Activated CD8-positive, alpha-beta memory T cell treated with anti-CD3 and anti-CD28 coated beads, Interleukin-2, amount 50 U/mL, for 24 hours (primary cell): Measurements from ENCODE around the gene C1QTNF8.

Experiments
- DNase-seq: peaks from one replicate; pipeline ENCODE4 v3.0.0-alpha.2; 2020; ENCODE audit errors: extremely low read depth

C1QTNF8 gene

DNA sequence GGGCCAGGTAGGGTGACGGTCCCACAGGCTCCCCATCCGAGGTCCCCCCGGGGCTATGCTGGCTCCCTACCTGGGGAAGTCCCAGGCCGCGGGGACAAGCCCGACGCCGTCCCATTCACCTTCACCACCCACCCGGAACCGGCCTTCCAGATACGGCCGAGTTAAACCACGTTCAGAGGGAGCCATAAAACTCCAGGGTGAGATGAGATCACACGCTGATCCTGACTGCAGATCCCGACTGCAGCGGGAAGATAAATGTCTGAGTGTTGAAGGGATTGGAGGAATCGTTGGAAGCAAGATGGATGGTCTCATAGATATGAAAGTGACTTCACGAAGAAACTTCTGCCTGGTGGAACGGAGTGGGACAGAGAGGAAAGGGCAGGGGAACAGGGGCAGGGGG, 13.6 kb upstream of the C1QTNF8 start:
- DNase-seq: no peak

DNA sequence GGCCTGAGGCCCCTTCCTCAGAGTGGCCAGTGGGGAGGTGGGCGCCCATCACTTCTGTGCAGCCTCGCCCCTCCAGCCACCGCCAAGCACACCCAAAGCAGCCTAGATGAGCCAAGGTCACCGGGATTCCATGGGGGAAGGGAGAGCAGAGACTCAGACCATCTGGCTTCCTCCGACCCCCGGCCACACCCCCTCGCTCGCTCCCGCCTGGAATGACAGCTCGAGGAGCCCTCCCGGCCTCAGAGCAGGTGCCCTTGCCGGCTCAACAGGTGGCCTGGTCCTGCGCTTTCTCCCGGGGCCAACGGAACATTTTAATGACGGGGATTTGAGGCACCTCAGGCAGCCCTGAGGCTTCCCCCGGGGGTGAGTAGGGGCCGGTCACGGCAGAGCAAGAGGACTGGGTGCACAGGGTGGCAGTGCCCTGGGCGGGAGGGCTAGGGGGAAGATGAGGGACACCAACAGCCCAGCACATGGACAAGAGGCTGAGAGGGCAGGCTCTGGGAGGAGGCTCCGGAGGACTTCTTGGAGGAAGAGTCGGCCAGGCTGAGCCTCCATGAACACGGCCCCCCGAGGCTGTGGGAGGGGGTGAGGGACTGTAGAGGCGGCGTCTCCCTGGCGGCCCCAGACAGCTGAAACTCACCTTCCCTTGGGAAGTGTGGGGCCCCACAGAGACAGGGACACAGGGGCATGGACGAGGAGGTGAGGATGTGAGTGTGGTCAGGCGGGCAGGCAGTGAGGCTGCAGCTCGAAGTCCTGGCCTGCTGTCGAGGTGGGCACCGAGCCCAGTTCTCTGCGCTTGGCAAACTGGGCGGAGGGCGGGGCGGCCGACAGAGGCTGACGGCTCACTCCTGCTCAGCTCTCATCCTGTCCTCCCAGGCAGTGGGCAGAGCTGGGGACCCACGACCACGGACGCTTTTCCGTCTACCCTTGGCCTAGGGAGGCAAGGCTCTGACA, 12.5 kb upstream of the C1QTNF8 start:
- DNase-seq: no peak

DNA sequence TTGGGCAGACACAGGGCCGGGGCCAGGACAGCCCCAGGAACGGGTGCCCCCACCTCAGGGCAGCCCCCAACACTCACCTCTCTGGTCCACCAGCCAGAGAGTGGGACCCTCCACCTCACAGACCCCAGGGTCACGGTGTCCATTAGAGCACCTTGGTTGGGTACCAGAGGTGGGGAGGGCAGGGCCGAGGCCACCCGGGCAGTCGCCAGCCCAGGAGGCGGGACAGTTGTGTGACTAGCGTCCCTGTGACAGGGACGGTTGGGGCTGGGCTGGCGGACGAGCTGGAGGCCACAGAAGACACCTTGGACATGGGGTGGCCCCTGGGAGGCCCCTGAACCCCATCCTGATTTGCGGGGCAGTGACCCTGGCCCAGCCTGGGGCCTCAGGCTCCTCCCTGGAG, 11.7 kb upstream of the C1QTNF8 start:
- DNase-seq: no peak

DNA sequence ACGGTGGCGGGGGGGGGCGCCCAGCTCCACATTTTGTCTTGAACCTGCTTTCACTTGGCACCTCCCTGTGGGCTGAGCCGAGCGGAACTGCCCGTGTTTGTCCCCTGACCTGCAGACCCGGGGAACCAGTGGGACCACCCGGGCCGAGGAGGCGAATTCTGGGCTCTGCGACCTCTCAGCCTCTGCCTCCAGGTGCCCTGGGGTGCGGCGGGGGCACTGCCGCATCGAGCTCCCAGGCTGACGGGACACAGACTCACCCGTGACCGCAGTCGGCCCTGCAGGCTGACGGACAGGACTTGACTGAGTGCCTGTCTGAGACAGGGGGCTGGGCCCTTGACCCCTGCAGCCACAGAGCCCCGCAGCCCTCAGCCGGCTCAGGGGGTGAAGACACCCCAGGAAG, 11.1 kb upstream of the C1QTNF8 start:
- DNase-seq: no peak

DNA sequence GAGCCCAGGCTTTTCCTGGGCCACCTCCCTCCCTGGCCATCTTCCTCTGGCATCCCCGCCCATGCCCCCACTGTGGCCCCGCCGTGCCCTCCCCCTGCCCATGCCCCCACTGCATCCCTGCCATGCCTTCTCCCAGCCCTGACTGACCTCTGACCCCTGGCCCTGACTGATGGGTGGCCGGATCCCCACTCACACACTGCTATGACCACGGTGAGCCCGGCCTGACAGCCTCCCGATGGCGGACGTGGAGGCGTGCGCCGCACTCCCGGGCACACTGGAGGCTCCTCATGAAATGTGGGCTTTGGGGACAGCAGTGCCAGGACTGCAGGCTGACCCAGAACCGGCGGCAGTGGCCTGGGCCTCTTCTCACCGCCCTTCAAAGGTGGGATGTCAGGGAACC, 10.6 kb upstream of the C1QTNF8 start:
- no peak for DNase-seq

DNA sequence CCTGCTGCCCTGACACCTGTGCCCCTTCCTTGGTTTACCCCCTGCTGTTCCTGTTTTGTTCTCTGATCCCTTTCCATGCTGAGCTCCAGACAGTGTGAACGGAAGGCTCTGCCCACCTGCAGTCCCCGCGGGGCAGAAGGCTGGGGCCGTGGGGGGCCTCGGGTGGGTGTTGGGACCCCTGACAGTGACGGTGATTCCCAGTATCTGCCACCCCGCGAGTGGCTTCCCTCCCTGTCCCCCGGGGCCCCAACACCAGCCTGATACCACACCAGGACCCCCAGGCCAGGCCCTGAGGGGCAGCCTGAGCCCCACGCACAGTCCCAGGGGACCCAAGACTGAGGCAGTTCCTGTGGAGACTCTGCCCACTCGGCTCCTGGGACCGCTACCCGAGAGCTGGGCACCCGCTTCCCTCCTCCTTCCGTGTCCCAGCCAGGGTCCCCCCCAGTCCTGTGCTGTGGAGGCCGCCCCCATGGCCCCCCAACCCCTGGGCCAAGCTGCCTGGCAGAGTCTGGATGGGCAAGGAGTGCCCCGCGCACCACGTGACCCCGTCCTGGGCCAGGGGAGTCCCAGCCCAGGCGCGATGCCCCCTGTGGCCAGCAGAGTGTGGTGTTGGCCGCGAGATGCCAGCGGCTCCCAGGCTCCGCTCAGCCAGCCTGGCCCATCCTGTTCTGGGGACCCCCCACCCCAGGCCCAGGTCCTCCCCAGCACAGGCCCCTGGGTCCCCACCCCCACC, 10.0 kb upstream of the C1QTNF8 start:
- DNase-seq: peak; percentile 5

DNA sequence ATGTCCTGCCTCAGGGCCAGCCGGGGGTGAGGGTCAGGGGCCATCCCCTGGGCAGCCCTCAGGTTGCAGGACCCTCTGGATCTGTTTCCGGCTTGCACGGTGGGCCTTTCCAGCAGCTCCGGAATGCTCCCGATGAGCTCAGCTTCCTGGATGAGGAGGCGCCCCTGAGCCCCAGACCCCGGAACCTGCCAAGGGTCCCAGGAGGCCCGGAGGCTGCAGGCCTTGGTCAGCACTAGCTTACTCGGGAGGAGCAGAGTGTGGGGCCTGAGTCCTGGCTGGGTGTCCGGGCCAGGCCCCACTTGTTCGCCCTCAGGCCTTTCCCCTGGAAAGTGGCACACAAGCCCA, 7.6 kb upstream of the C1QTNF8 start:
- no peak for DNase-seq

DNA sequence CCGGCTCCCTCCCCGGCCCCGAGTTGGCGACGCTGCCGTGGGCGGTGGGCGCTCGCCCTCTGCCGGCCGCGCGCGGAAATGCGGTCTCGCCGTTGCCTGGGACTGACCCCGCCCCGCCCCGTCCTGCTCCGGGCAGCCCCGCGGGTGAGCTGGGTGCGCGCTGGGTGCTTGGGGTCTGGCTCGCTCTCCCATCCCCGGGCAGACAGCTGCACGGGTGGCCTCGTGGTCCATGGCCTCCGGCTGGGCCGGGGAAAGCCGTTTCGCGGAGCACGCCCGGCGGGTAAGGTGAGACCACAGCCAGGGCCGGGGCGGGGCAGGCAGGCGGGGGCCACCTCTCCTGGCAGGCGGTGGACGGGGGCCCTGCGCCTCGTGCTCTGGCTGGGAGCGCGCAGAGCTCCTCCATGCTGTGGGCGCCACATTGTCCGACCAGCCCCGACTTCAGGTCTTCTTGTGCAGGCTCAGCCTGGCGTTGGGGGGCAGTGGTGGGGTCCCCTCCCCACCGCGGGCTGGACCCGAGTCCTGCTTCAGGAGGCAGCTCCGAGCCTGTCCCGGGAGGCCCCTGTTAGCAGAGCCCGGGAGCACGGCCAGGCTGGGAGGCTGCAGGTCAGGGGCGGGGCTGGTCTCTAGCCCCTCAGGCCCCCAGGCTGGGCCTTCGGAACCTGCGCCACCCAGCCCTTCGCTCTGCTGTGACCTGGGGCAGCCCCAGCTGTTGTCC, 7.0 kb upstream of the C1QTNF8 start:
- DNase-seq: peak; percentile 8

DNA sequence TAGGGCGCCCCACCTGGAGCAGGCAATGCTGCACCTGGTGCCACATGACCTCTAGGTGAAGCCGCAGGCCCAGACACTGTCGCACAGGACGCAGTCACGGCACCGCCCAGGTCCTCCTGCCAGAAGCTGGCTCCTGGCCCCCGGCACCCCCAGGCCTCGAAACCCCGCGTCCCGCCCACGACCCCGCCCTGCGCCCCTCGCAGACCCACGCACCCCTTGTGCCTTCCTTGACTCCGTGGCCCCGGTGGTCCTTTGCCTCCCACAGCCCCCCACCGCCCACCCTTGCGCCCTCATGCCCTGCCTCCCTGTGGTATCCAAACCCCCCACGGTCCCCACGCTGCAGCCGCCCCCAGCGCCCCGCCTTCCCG, 6.3 kb upstream of the C1QTNF8 start:
- DNase-seq: no peak

DNA sequence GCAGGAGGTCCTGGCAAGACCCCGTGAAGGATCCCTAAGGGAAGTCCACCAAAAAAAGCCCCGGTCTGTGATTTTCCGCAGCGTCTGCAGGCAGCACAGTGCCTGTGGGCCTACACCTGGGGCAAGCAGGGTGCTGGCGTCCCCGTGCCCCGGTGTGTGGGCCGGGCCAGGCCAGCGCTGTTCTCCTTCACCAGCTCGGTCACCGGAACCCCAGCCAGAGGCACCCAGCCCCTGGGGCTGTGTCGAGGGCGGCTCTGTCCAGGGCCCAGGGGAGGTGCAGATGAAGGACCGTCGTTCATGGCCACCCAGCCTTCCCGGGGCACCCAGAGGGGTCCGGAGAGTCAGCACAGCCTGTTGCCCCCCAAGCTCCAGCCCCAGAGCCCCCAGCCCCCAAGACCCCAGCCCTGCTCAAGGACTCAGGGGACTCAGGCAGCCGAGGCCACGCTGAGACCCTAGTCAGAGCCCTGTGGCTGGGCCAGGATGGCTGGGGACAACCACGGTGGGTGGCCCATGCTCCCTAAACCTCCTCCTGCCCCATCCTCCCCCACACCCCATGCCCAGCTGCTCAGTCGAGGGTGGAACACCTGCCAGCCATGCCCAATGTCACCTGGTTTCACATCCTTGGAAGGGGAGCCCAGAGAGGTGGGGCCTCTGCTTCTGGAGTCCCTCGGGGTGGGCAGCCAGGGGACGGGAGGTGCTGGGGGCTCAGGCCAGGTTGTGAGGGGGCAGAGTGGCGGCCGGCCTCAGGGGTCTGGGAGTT, 5.7 kb upstream of the C1QTNF8 start:
- DNase-seq: no peak

DNA sequence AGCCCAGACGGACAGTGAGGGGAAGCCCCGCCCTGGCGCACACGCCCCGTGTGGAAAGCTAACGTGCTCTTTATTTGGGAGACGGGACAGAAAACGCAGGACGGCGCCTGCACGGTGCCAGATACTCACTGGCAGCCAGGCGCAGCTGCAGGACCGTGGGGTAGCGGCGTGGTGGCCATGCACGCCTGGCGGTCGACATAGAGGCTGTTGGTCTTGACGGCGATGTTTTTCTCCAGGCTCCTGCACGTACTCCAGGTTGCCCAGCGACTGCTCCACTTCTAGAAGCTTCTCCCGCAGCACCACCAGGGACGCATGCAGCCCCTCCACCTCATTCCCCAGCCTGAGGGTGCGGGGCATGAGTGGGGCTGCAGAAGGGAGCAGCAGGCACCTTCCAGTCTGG, 5.1 kb upstream of the C1QTNF8 start:
- no peak for DNase-seq

DNA sequence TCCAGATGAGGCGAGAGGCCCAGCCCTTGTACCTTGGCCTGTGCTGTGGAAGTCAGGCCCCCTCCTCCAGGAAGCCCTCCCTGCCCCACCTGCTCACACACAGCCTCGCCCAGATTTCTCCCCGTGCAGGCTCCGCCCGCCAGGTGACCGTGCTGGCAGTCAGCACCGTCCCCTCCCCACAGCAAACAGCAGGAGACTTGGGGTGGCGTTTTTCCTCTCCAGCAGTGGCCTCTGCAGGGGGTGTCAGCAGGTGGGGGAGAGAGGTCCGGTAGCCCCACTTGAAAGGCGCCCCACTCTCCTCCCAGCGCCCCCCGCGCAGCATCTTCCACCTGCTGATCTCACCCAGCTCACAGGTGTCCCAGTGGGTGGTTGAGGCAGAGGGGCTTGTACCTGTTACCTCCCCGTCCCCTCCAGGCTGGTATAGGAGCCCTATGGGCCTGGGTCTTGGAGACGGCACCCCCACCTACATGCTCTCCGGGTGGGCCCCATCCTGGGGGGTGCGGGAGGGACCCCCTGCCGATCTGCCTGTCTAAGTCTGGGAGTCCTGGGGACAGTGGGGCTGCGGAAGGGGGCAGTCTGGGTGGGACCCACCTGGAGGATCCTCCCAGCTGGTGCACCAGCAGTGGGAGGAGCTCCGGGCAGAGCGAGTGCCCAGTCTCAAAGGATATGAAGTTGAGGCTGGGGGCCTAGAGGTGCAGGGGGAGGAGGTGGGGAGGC, 4.2 kb upstream of the C1QTNF8 start:
- DNase-seq: no peak

DNA sequence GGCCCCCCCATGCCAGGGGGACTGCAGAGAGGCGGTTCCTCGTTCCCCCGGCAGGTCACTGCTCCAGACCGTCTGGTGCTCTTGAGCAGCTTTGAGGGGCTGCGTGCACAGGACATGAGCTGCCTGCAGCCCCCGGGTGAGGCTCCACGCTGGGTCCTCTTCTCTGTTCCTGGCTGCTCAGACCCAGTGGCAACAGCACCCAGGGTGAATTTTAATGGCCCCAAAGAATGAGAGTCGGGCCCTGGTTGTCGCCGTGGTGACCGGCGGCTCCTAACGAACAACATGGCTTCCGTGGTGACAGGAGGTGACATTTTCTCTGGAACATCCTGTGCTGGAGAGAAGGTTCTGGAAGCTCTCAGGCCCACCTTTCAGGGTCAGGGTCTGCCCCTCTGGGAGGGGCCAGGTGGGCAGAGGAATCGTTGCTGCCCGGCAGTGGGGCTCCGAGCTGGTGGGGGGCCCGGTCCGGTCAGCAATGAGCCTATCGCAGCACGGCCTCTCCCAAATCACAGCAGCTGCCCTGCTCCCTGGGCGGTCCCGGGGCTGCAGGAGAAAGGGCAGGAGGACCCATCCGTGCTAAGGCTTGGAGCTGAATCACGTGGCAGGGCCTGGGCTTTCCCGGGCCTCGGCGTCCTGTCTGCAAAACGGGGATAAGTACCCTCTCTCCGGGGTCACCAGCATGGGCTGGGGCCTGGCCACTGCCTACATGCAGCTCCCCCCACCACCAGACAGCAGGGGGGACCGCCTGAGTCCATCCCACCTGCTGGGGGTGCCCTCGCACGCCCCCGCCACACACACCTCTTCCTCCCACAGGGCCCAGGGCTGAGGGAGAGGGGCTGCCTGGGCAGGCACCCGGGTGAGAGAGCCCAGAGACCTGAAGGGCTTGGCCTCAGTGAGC, 3.4 kb upstream of the C1QTNF8 start:
- no peak for DNase-seq

DNA sequence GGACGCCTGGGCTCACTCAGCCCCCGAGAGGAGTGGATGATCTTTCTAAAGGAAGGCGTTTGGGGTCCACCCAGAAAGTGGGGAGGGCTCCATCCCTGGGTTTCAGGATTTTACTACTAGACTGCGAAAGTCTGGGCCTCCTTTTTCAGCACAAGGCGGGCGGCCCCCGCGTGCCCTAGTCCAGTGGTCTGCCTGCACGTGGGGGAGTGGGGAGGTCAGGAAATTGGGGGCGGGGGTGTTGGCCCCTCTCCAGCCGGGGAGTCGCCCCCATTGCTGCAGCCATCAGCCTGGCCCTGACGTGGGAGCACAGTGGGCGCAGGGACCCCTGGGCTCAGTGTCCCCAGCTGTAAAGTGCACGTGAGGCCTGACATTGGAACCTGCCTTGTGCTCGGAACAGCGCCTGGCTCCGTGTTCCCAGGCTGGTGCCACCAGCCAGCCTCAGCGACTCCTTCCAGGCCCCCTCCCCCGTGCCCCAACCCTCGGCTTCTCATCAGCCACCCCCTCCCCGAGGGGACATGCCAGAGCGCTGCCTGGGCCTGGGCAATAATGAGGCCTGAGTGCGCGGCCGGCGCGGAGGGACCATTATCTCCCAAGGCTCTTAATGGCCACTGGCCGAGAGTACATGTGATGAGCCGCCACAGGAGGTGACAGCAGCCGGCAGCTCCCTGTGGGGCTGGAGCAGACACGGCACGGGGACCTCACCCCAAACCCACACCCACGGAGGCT, 2.4 kb upstream of the C1QTNF8 start:
- no peak for DNase-seq

DNA sequence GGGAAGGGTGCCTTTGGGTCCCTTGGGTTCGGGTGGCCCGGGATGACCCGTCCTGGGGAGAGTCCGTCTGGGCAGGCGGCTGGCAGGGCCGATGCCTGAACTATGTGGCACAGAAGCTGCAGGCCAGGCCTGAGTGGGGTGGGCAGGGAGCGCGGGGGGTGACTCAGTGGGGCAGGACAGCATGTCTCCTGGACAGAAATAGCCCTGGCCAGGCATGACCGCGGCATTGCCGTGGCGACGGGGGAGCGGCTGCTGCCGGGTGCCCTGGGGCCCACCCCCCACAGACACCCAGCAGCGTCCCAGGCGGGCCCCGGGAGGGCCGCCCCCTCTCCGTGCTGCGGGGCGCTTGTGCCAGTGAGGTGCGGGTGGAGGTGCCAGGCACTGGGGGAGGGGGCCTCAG, 1.8 kb upstream of the C1QTNF8 start:
- DNase-seq: no peak

DNA sequence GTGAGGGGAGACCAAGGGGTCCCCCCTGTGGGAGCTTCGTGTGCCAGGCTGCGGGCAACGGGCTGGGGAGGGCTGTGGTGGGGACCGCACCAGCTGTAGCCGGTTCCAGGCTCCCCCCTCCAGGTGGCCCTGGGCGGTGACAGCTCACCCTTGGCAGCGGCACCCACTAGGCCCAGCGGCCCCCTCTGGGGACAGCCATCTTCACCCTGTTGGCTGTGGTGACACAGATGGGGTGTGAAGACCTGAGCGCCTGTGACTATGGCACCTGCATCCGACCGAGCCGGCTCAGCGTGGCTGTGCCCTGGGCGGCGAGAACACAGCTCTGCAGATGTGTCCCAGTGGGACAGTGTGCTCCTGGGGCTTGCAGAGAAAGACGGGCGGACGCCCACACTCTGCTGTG, 1.1 kb upstream of the C1QTNF8 start:
- DNase-seq: no peak

DNA sequence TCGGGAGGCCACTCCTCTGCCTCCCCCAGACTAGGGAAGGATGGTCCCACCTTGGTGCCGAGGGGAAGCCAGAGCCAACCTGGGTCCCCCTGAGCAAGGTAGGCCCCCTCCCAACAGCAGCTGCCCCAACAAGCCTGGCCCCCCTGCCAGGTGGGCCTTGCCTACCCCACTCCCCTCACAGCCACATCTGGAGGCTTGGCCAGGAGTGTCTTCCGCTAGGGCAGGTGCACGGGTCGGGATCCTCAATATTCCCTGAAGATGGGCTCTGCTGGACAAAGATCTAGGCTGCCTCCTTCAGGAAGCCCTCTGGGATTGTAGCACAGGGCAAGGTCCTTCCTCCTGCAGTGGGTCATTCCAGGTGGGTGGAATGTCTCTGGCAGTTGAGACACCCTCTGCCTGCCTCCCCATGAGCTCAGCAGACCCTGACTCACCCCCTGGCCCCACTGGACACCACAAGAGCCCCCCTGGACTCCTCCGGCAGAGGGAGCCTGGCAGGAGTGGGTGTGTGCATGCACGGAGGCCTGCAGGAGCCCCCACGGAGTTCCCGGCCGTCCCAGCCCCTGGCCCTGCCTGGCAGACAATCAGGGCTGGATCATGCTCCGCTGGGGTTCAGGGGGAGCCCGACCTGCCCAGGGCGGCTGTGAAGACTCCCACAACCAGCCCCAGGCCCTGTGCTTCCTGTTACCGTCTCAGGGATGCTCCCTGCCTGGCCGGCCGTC, 435 bp downstream of the C1QTNF8 start:
- DNase-seq: no peak

DNA sequence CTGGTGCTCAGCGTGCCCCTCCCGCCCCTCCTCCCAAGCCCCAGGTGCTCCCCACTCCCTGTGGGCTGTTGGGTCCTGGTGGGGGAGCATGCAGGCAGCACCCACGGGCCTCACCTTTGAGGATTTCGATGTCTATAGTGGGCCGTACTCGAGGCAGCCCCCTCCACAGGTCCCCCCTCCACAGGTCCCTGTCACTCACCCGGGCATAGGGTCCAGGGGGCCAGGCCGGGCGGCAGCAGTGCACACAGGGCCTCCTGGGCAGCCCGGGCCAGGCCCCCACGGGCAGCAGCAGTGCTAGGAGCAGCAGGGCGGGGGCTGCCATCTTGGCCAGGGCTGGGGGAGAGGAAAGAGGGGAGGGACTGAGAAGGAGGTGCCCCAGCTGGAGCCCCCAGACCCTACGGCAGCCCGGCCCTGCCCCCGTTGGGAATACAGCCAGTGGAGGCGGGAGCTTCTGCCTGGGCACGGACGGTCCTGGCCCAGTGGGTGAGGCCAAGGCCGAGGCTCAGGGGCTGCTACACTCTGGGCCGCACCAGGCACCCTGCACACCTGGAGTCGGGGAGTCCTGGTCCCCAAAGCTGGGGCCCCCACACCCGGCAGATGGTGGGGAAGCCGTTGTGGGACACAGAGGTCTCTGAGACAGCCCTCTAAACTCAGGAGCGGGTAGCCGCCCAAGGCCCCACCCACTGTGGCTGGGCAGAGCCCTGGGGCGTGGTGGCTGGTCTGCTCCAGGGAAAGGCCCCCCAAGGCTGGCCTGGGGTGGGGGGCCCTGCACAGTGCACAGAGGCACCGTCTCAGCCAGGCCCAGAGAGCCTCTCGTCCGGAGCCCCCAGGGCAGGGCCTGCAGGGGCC, 1.2 kb downstream of the C1QTNF8 start:
- DNase-seq: no peak
